ENCODE data around the gene GALNT17.

GALNT17 gene

DNA sequence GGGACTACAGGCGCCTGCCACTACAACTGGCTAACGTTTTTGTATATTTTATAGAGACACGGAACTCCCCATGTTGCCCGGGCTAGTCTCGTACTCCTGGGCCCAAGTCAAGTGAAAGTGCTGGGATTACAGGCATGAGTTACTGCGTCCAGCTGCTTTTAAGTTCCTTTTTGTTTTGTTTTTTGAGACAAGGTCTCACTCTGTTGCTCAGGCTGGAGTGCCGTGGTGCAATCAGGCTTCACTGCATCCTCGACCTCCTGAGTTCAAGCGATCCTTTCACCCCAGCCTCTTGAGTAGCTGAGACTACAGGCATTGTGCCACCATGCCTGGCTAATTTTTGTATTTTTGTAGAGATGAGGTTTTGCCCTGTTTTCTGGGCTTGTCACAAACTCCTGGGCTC lies 155.0 kb downstream of the GALNT17 start:
- no peak for DNase-seq

DNA sequence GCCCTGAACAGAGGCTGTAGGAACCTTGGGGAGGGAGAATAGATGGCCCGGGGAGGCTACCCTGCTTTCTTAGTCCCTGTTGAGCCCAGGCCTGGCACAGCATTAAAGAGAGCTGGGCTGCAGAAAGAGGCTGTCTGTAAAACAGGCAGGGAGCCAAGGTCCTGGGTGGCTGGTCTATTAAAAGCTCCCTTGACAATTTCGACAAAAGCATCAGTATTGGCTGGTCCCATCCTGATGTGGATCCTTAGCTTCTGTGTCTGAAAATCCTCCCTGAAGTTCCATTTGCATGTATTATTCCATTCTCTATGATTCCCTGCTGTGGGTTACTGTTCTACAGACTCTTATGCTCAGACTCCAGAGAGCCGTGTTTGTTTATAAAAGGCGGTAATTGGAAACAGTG lies 158.5 kb downstream of the GALNT17 start:
- no peak for DNase-seq

DNA sequence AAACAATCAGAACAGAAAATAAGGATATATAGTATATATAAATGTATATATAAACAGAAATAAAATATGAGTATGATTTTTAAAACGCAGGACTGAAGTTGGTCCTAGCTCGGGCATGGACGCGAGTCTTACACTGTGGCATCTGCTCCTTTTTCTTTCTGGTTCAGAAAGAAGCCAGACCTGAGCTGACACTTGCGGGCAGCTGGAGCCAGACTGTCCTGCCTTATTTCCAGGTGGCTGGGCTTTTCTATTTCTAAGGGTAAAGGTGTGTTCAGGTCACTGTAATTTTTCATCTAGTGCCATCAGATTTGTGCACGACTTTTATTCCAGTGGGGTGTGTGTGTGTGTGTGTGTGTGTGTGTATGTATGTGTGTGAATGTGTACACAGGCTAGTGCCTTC lies 166.4 kb downstream of the GALNT17 start:
- DNase-seq = no peak

- DNase-seq = no peak
Measured at GRCh38 chr7:71300086-71300485, 168.1 kb downstream of the GALNT17 start.

- DNase-seq = no peak
Measured at GRCh38 chr7:71300603-71301002, 168.7 kb downstream of the GALNT17 start.

GRCh38 chr7:71301167-71301566 lies 169.2 kb downstream of the GALNT17 start:
- no peak for DNase-seq

- DNase-seq = no peak
Measured at GRCh38 chr7:71303566-71303965, 171.6 kb downstream of the GALNT17 start.

DNA sequence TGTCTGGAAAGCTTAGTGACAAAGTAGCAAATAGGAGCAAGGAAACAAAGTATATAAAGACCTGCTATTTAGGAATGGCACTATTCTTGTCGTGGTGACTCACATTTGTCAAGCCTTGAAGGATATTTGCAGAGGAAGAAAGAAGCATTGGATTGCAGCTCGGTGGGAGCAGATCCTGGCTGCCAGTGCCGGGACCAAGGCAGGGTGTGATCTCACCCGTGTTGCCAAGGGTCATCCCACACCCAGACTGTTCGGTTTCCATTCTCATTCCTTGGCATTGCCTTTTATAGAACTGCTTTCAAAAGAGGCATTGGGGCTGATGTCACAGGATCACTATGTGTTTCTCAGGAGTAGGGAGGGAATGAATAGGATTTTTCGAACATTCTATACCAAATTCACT lies 176.2 kb downstream of the GALNT17 start:
- no peak for DNase-seq

- no peak for DNase-seq
Measured at GRCh38 chr7:71311576-71311975, 179.6 kb downstream of the GALNT17 start.

GRCh38 chr7:71312755-71313490 lies 181.0 kb downstream of the GALNT17 start:
- no peak for DNase-seq

DNA sequence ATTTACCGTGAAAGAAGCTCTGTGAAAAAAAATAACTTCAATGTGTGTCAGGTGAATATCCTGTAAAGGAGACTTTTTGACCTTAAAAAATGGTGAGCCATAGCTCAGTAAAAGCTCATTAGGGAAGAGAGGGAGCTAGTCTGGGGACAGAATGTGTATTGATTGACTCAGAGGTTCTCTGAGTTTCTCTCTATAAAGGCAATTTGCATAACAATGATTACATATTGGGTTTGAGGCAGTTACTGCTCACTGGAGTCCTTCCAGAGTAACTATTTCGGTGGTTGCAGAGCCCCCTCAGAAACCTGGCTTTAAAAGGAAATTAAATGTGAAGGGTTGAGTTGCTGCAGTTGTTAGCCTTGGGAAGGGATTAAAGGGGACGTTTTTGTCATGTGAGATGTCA lies 181.6 kb downstream of the GALNT17 start:
- no peak for DNase-seq

- DNase-seq = no peak
Measured at GRCh38 chr7:71320916-71321315, 189.0 kb downstream of the GALNT17 start.

- no peak for DNase-seq
Measured at GRCh38 chr7:71322201-71322600, 190.3 kb downstream of the GALNT17 start.

- no peak for DNase-seq
Measured at GRCh38 chr7:71323726-71324125, 191.8 kb downstream of the GALNT17 start.

DNA sequence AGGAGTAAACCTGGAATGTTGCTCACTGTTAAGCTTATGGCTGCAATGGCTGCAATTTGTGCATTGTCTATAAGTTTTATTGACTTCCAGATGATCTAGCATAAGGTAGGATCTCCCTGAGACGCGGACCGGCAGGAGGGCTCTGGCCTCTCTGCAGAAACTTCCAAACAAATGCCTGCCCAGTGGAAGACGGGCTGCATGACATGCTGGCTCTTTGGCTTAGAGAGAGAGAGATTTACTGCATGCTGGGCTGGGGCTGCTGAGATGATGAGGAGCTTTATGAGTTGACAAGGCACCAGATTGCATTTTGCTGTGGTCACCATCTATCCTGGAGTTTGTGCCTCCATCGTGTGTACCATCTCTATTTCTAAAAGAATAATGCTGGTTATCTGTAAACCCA lies 193.2 kb downstream of the GALNT17 start:
- DNase-seq = no peak

- DNase-seq = no peak
Measured at GRCh38 chr7:71326595-71326994, 194.7 kb downstream of the GALNT17 start.

DNA sequence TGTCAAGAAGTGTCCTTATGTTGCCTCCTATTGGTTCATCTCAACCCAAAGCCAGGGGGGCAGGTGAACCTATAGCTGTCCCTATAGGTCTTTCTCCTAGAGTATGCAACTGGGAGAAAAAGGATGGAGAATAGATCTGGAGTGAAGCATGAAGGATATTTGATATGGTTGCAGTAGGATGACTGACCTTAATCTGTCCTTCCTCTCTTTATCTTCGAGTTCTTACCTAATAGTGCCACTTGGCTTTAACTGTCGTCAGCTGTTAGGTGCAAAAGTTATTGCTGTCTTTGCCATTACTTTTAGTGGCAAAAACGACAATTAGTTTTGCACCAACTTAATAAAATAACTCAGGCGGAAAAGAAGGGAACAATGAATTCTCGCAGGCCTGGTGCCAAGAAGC lies 196.0 kb downstream of the GALNT17 start:
- DNase-seq = no peak

DNA sequence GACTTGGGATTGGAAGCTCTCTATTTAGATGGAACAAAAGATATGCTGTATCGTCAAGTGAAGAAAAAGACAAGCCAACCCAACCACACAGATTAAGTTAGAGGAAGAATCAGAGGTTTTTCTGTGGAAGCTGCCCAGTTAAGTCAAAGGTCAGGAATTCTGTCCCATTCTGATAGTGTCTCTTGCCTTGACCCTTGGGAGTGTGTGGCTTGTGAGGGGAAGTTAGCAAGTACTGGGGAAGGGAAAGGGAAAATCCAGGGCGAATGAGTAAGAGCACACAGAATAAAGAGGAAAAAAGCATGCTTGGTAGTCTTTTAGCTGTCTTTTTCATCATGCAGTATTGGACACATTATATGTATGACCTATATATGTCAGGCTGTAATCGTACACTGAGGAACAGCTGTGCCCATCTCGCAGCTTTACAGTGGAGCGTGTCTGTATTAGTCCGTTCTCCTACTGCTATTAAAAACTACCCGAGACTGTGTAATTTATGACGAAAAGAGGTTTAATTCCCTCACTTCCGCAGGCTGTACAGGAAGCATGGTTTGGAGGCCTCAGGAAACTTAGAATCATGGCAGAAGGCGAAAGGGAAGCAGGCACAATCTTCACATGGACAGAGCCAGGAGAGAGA lies 197.2 kb downstream of the GALNT17 start:
- DNase-seq = no peak

- no peak for DNase-seq
Measured at GRCh38 chr7:71332207-71332606, 200.3 kb downstream of the GALNT17 start.

GRCh38 chr7:71334541-71334940 lies 202.6 kb downstream of the GALNT17 start:
- no peak for DNase-seq

GRCh38 chr7:71338866-71339265 lies 206.9 kb downstream of the GALNT17 start:
- no peak for DNase-seq

DNA sequence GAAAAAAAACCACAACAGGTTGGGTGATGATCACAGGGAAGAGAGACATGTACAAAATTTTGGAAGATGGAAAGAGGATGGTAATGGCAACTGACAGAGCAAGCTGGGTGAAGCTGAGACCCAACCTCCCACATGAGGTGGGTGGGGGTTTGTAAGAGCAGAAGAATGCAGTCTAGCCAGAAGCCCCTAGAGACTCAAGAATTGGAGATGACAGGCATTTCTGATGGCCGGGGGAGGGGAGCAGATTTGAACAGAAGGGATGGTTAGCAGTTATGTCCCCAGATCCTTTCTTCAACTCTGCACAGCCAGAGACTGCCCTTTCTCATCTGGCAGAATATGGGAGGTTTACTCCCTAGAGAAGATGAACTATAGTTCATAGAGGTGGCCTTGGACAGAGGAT lies 208.0 kb downstream of the GALNT17 start:
- DNase-seq = no peak

- DNase-seq = no peak
Measured at GRCh38 chr7:71342202-71342601, 210.3 kb downstream of the GALNT17 start.

- no peak for DNase-seq
Measured at GRCh38 chr7:71343039-71343438, 211.1 kb downstream of the GALNT17 start.

GRCh38 chr7:71343892-71344291 lies 211.9 kb downstream of the GALNT17 start:
- DNase-seq = no peak

Measured in KG1 (cell line).